HepG2 (cell line): ENCODE data around the gene DNMT3B. TPM values are rescaled to one million over a fixed set of nuclear protein-coding genes. Genes with fewer than 3 reads are reported as not detected.

ENCODE experiments used
- FOXC1 ChIP-seq: sonication (generic); formaldehyde crosslinking; IDR thresholded peaks from 2 replicates; pipeline ENCODE4 v1.8.0; 2022; ENCODE audit warnings: mild to moderate bottlenecking, missing genetic modification reagents, borderline replicate concordance
- IRF2 ChIP-seq: IDR thresholded peaks from 2 replicates; pipeline ENCODE4 v1.6.1; 2018; ENCODE audit warnings: missing genetic modification reagents, missing compliant biosample characterization
- SOX5 ChIP-seq: IDR thresholded peaks from 2 replicates; pipeline ENCODE4 v1.6.1; 2016; ENCODE audit warnings: borderline replicate concordance
- SRF ChIP-seq: IDR thresholded peaks from 2 replicates; pipeline ENCODE4 v1.6.1; 2011; ENCODE audit warnings: mild to moderate bottlenecking, low read depth, low read length, moderate library complexity
- TCF12 ChIP-seq, 2 experiments: fragments of 450-650 bp in 1 of 2; sonication (generic) in 1 of 2; formaldehyde crosslinking in 1 of 2; IDR thresholded peaks; 2 replicates each; pipeline versions ENCODE4 v1.6.1 to v1.8.0; 2017 to 2022; ENCODE audit warnings: antibody characterized with exemption in 1 of 2, mild to moderate bottlenecking in 1 of 2, missing genetic modification reagents in 1 of 2, moderate library complexity in 1 of 2
- ZIK1 ChIP-seq: sonication (generic); formaldehyde crosslinking; IDR thresholded peaks from 2 replicates; pipeline ENCODE4 v1.5.0; 2020; ENCODE audit warnings: mild to moderate bottlenecking, low read depth, missing genetic modification reagents, borderline replicate concordance
- ZNF12 ChIP-seq: sonication (generic); formaldehyde crosslinking; IDR thresholded peaks from 2 replicates; pipeline ENCODE4 v1.5.0; 2020; ENCODE audit warnings: missing genetic modification reagents
- ZNF138 ChIP-seq: sonication (generic); formaldehyde crosslinking; IDR thresholded peaks from 2 replicates; pipeline ENCODE4 v1.5.0; 2020; ENCODE audit warnings: mild to moderate bottlenecking, low read depth, missing genetic modification reagents
- ZNF180 ChIP-seq: sonication (generic); formaldehyde crosslinking; IDR thresholded peaks from 2 replicates; pipeline ENCODE4 v1.4.0; 2020; ENCODE audit warnings: low read depth, missing genetic modification reagents, borderline replicate concordance
- ZNF672 ChIP-seq: sonication (generic); formaldehyde crosslinking; IDR thresholded peaks from 2 replicates; pipeline ENCODE4 v1.8.1; 2022; ENCODE audit warnings: missing genetic modification reagents
- ZNF782 ChIP-seq: sonication (generic); formaldehyde crosslinking; IDR thresholded peaks from 2 replicates; pipeline ENCODE4 v1.4.0; 2020; ENCODE audit warnings: missing genetic modification reagents, mild to moderate bottlenecking, borderline replicate concordance
- polyA plus RNA-seq, 8 experiments: library from polyadenylated mRNA; depleted of rRNA in 3 of 8; stranded (reverse) in 7 of 8; unstranded in 1 of 8; fragments of >200 nt; fragmentation: Illumina TruSeq in 4 of 8; extraction: Trizol in 4 of 8; gene quantifications; 2 replicates each; pipeline versions ENCODE4 v1.2.1 to v1.2.3, GENCODE V29; 2011 to 2016; ENCODE audit warnings: low read depth in 4 of 8, missing spikeins in 1 of 8, mixed read lengths in 1 of 8; ENCODE audit not compliant: insufficient read depth in 1 of 8
- total RNA-seq, 5 experiments: library from RNA; depleted of rRNA; stranded (reverse); fragments of >200 nt; fragmentation: Illumina TruSeq; extraction: Trizol; gene quantifications; 2 replicates each; pipeline ENCODE4 v1.2.3, GENCODE V29; 2016; ENCODE audit warnings: low read depth in 1 of 5
- TF ChIP-seq, protein P1 (sequence below): sonication (generic); formaldehyde crosslinking; IDR thresholded peaks from 2 replicates; pipeline ENCODE4 v1.4.0; 2020; ENCODE audit warnings: missing genetic modification reagents
- TF ChIP-seq, protein P2 (sequence below): sonication (generic); formaldehyde crosslinking; IDR thresholded peaks from 2 replicates; pipeline ENCODE4 v1.5.0; 2020; ENCODE audit warnings: mild to moderate bottlenecking, missing genetic modification reagents
- TF ChIP-seq, protein P3 (sequence below): sonication (generic); formaldehyde crosslinking; IDR thresholded peaks from 2 replicates; pipeline ENCODE4 v1.5.0; 2020; ENCODE audit warnings: missing genetic modification reagents, mild to moderate bottlenecking, borderline replicate concordance
- TF ChIP-seq, protein P4 (sequence below): sonication (generic); formaldehyde crosslinking; IDR thresholded peaks from 2 replicates; pipeline ENCODE4 v1.9.0; 2021; ENCODE audit warnings: missing genetic modification reagents, mild to moderate bottlenecking, borderline replicate concordance
- TF ChIP-seq, protein P5 (sequence below): sonication (generic); formaldehyde crosslinking; IDR thresholded peaks from 2 replicates; pipeline ENCODE4 v1.5.0; 2020; ENCODE audit warnings: mild to moderate bottlenecking, missing genetic modification reagents

DNMT3B gene
- total and polyA plus RNA-seq, 2 of the 13 experiments (the other 11 are each of a cell fraction or from before 2014, with no cell fraction given): 3.8 to 13.9 TPM

DNA sequence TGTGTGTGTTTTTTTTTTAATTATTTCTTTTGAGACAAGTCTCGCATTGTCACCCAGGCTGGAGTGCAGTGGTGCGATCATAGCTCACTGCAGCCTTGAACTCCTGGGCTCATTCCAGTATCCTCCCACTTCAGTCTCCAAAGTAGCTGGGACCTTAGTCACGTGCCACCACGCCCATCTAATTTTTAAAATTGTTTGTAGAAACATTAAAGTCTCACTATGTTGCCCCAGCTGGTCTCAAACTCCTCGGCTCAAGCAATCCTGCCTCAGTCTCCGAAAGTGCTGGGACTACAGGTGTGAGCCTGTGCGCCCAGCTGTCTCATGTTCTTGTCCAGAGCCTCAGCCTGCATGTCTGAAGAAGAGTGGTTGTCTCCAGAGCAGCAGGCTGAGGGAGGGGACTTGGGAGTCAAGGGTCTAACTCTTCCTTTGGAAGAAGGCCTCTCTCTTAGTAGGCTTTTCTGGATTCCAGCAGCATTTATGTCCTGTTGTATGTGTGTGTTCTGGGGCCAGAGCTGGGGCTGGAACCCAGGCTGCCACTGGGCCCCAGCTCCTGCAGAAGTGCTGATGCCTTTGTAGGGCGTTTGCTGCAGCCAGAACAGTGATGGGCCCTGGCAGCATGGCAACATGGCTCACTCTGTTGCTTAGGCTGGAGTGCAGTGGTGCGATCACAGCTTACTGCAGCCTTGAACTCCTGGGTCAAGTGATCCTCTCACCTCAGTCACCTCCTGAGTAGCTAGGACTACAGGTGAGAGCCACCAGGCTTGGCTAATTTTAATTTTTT, 5.4 kb downstream of the DNMT3B start (continued):
- TF ChIP-seq, protein P1, sequence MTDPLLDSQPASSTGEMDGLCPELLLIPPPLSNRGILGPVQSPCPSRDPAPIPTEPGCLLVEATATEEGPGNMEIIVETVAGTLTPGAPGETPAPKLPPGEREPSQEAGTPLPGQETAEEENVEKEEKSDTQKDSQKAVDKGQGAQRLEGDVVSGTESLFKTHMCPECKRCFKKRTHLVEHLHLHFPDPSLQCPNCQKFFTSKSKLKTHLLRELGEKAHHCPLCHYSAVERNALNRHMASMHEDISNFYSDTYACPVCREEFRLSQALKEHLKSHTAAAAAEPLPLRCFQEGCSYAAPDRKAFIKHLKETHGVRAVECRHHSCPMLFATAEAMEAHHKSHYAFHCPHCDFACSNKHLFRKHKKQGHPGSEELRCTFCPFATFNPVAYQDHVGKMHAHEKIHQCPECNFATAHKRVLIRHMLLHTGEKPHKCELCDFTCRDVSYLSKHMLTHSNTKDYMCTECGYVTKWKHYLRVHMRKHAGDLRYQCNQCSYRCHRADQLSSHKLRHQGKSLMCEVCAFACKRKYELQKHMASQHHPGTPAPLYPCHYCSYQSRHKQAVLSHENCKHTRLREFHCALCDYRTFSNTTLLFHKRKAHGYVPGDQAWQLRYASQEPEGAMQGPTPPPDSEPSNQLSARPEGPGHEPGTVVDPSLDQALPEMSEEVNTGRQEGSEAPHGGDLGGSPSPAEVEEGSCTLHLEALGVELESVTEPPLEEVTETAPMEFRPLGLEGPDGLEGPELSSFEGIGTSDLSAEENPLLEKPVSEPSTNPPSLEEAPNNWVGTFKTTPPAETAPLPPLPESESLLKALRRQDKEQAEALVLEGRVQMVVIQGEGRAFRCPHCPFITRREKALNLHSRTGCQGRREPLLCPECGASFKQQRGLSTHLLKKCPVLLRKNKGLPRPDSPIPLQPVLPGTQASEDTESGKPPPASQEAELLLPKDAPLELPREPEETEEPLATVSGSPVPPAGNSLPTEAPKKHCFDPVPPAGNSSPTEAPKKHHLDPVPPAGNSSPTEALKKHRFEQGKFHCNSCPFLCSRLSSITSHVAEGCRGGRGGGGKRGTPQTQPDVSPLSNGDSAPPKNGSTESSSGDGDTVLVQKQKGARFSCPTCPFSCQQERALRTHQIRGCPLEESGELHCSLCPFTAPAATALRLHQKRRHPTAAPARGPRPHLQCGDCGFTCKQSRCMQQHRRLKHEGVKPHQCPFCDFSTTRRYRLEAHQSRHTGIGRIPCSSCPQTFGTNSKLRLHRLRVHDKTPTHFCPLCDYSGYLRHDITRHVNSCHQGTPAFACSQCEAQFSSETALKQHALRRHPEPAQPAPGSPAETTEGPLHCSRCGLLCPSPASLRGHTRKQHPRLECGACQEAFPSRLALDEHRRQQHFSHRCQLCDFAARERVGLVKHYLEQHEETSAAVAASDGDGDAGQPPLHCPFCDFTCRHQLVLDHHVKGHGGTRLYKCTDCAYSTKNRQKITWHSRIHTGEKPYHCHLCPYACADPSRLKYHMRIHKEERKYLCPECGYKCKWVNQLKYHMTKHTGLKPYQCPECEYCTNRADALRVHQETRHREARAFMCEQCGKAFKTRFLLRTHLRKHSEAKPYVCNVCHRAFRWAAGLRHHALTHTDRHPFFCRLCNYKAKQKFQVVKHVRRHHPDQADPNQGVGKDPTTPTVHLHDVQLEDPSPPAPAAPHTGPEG: no peak; the same call in 1 of the 2 replicates
- TF ChIP-seq IRF2 (no peak), TCF12 (IDR thresholded peaks at IDR 0.05) (no peak), TCF12 (CRISPR knock-in tag; IDR thresholded peaks at IDR 0.05) (no peak), ZNF672 (CRISPR knock-in tag) (no peak), ZNF180 (CRISPR knock-in tag) (no peak), ZNF12 (CRISPR knock-in tag) (no peak), SRF (no peak), ZNF782 (CRISPR knock-in tag) (no peak), FOXC1 (CRISPR knock-in tag) (no peak), ZIK1 (CRISPR knock-in tag) (no peak), ZNF138 (CRISPR knock-in tag) (no peak), SOX5 (CRISPR knock-in tag) (peak; percentile 30; the same call in 1 of the 2 replicates)
- TF ChIP-seq, protein P2, sequence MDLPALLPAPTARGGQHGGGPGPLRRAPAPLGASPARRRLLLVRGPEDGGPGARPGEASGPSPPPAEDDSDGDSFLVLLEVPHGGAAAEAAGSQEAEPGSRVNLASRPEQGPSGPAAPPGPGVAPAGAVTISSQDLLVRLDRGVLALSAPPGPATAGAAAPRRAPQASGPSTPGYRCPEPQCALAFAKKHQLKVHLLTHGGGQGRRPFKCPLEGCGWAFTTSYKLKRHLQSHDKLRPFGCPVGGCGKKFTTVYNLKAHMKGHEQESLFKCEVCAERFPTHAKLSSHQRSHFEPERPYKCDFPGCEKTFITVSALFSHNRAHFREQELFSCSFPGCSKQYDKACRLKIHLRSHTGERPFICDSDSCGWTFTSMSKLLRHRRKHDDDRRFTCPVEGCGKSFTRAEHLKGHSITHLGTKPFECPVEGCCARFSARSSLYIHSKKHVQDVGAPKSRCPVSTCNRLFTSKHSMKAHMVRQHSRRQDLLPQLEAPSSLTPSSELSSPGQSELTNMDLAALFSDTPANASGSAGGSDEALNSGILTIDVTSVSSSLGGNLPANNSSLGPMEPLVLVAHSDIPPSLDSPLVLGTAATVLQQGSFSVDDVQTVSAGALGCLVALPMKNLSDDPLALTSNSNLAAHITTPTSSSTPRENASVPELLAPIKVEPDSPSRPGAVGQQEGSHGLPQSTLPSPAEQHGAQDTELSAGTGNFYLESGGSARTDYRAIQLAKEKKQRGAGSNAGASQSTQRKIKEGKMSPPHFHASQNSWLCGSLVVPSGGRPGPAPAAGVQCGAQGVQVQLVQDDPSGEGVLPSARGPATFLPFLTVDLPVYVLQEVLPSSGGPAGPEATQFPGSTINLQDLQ (CRISPR knock-in tag): no peak
- TF ChIP-seq, protein P3, sequence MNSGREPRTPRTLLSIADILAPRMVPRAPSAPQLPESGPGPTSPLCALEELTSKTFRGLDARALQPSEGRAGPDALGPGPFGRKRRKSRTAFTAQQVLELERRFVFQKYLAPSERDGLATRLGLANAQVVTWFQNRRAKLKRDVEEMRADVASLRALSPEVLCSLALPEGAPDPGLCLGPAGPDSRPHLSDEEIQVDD (CRISPR knock-in tag): no peak
- TF ChIP-seq, protein P4, sequence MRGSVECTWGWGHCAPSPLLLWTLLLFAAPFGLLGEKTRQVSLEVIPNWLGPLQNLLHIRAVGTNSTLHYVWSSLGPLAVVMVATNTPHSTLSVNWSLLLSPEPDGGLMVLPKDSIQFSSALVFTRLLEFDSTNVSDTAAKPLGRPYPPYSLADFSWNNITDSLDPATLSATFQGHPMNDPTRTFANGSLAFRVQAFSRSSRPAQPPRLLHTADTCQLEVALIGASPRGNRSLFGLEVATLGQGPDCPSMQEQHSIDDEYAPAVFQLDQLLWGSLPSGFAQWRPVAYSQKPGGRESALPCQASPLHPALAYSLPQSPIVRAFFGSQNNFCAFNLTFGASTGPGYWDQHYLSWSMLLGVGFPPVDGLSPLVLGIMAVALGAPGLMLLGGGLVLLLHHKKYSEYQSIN (CRISPR knock-in tag): no peak
- TF ChIP-seq, protein P5, sequence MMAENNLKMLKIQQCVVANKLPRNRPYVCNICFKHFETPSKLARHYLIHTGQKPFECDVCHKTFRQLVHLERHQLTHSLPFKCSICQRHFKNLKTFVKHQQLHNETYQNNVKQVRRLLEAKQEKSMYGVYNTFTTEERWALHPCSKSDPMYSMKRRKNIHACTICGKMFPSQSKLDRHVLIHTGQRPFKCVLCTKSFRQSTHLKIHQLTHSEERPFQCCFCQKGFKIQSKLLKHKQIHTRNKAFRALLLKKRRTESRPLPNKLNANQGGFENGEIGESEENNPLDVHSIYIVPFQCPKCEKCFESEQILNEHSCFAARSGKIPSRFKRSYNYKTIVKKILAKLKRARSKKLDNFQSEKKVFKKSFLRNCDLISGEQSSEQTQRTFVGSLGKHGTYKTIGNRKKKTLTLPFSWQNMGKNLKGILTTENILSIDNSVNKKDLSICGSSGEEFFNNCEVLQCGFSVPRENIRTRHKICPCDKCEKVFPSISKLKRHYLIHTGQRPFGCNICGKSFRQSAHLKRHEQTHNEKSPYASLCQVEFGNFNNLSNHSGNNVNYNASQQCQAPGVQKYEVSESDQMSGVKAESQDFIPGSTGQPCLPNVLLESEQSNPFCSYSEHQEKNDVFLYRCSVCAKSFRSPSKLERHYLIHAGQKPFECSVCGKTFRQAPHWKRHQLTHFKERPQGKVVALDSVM (CRISPR knock-in tag): peak; percentile 44; the same call in 1 of the 2 replicates
